Stimulated activated CD4-positive, alpha-beta T cell treated with anti-CD3 and anti-CD28 coated beads, Interleukin-1b, Interleukin-23, amount 100 ng/mL, for 4 hours (primary cell): ENCODE results near the gene SOX15.

Source experiments
- DNase-seq, 2 donors: peaks; one replicate each; pipeline ENCODE4 v3.0.0-alpha.2; 2020; ENCODE audit warnings: low read depth in 2 of 2

SOX15 gene

DNA sequence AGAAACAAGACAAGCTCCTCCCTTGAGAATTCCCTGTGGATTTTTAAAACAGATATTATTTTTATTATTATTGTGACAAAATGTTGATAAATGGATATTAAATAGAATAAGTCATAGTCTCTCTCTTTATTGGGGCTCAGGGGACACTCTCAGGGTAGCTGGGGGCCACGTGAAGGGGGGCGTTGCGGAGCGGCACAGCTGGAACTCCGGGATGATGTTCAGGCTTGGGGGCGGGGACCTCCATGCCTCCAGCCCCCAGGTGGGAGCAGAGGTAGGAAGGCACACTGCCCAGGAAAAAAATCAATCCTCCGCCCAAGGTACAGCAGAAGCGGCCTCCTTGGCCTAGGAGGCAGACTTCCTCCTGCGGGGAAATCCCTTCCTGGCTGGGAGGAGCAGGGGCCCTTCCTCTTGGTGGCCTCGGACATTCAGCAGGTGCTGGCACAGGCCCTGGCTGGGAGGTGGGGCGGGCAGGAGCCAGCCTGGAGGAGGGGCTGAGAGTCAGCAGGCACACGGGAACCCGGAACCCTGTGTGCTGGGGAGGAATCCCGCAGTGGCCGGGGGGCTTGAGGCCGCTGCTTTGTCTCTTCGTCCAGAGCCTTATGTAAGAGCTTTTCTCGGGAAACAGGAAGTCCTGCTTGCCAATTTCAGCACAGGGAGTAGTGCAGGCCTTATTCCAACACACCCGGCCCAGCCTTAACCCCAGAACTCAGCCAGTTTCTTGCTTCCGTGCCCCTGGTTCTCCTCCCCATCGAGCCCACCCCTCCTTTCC is 31.9 kb downstream of the SOX15 start:
- DNase-seq = no peak

- no peak for DNase-seq
Observed at GRCh38 chr17:7557147-7557764, 32.6 kb downstream of the SOX15 start.

DNA sequence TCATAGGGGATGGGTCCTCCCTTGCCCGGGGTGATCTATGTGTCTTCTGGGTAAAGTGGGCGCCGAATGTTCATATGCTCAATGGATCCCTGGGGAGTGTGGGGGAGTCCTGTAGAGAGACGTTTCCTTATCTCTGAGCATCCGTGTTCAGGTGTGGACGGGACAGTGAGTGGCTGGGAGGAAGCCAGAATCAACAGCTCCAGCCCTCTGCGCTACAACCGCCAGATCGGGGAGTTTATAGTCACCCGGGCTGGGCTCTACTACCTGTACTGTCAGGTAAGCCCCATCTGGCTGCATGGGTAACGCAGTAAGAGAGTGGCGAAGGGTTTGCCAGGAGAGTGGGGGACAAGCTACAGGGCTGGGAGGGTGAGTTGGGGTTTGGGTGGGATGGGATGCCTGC is 33.3 kb downstream of the SOX15 start:
- DNase-seq = no peak

- no peak for DNase-seq
Observed at GRCh38 chr17:7555320-7555948, 34.5 kb downstream of the SOX15 start.

GRCh38 chr17:7553356-7553755 is 36.5 kb downstream of the SOX15 start:
- DNase-seq = no peak

- no peak for DNase-seq
Observed at GRCh38 chr17:7552621-7553051, 37.3 kb downstream of the SOX15 start.

- no peak for DNase-seq
Observed at GRCh38 chr17:7551396-7551795, 38.5 kb downstream of the SOX15 start.

GRCh38 chr17:7550344-7550743 is 39.5 kb downstream of the SOX15 start:
- no peak for DNase-seq

GRCh38 chr17:7549401-7550055 is 40.4 kb downstream of the SOX15 start:
- DNase-seq = peak; percentile 12 to 36

DNA sequence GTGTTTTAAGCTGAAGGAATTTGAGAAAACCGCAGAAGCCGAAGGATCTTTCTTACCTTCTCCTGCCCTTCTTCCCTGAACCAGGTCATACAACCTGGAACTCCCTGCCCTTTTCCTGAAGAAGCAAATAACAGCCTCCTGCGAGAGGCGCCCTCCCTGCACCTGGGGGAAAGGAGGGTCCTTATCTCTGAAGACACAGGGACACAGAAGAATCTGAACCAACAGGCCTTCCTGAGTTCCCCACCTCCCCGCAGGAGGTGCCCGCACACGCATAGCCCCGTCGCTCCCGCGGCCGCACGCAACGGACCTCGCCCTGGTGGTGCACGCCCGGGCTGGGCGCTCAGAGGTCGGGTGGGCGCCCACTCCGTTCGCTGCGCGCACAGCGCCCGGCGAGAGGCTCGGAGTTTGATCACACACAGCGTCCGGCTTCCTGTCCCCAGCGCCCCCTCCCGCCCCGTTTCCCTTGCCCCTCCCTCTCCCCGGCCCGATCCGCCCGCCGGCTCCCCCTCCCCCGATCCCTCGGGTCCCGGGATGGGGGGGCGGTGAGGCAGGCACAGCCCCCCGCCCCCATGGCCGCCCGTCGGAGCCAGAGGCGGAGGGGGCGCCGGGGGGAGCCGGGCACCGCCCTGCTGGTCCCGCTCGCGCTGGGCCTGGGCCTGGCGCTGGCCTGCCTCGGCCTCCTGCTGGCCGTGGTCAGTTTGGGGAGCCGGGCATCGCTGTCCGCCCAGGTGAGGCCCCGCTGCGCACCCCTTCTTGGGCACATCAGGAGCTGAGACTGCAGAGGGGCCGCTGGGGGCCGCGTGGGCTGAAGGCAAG is 41.1 kb downstream of the SOX15 start, which contains the start of gene TNFSF12:
TSS of gene TNFSF12 (plus strand) at position 474 of the 816 bp plus-strand sequence. CDS start at position 570, 96 bp downstream.
- peak in 1 of 2 donors; percentile 45 for DNase-seq

GRCh38 chr17:7544911-7545310 is 45.0 kb downstream of the SOX15 start:
- DNase-seq = no peak

DNA sequence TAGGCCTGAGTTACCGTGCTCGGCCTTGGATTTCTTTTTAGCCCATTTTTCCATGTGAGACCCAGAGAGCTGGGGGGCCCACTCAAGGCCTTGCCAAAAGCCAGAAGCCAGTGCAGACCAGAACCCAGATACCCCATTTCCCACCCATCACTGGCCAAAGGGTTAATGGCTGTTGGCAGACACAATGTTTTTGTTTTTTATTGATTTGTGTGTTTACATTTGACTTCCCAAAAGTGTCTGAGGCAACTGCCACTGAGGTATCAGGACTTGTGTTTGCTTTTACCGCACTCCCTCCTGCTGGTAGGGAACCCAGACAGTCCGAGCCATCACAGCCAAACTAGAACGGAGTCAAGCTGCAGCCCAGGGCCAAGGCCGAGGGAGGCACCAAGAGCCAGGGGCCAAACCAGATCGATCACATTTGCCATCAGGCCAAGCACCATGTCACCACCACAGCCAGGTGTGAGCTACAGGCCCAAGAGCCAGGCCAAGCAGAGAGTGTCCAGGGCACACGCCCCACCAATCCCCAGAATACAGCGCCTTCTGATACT is 48.7 kb downstream of the SOX15 start:
- no peak for DNase-seq

DNA sequence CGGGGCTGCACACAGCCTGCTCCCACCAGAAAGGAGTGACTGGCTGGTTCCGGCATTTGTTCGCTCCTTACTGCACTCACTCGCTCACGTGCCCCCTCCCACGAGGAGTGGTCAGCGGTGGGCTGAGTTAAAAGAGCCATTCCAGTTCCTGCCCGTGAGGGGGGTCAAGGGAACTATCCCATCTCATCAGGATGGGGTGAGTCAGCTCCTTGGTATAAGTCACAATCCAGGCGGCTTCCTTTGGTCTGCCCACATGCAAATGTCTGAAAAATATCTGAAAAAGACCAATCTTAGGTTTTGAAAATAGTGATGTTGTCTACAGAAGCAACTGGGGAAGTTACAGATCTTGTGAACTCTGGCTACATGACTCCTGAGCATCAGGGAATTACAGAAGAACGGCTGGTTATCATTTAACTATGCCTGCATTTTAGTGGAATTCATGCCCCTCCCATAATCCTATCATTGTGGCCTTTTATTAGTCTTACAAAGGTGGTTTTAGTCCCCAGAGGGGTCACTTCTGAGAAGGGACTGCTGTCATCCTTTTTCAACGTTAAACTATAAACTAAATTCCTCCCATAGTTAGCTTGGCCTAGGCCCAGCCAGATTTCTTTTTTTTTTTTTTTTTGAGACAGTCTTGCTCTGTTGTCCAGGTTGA is 50.9 kb downstream of the SOX15 start:
- DNase-seq = no peak
